WI38 (cell line): ENCODE data around the gene USP49.
A peak's percentile ranks its signal among the peaks of the same experiment; 100 is the strongest.
"Not testable (repeated sequence)": the region's sequence is repeated elsewhere in the genome, so short reads cannot be mapped to it uniquely, and the experiment has no call there.

Experiments used
- H3K4me3 ChIP-seq: 2 replicates; pipeline ENCODE4 v1.5.1; 2011; ENCODE audit warnings: low read depth, mild to moderate bottlenecking, control low read depth, low read length
- CTCF ChIP-seq: IDR thresholded peaks from 2 replicates; pipeline ENCODE4 v1.5.1; 2012; ENCODE audit warnings: low read depth, mild to moderate bottlenecking, control low read depth, low read length

USP49 gene

GRCh38 chr6:41895300-41896233 lies at the start of gene USP49:
USP49 (minus strand) TSS chr6:41895375; CDS start chr6:41806983, 88,392 bp downstream.
- H3K4me3 ChIP-seq = peak within 1 kb of the TSS; percentile 69
- no peak for TF ChIP-seq CTCF

DNA sequence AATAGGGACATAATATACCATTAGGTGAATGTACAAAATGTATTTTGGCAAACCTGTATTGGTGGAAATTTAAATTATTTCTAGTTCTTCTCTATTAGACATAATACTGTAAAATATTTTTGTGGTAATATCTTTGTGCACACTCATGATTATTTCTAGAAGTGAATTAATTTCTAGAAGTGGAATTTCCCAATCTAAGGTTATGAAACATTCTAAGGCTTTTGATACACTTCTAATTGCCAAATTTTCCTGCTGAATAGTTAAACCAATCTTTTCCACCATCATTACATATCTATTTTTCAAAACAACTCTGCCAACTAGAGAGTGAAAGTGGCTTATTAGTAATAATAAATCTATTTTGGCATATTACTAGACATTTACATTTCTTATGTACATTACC lies 48.3 kb upstream of the USP49 start:
- no peak for TF ChIP-seq CTCF
- H3K4me3 ChIP-seq = no peak overlapping the region

DNA sequence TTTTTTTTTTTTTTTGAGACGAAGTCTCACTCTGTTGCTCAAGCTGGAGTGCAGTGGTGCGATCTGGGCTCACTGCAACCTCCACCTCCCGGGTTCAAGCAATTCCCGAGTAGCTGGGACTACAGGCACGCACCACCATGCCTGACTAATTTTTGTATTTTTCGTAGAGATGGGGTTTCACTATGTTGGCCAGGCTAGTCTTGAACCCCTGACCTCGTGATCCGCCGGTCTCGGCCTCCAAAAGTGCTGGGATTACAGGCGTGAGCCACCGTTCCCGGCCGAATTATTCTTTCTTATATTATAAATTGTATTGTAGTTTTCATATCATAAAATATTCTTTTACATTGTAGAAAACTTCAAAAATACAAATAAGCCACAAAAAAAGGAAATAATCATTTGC lies 47.7 kb upstream of the USP49 start:
- not testable (repeated sequence) for H3K4me3 ChIP-seq

DNA sequence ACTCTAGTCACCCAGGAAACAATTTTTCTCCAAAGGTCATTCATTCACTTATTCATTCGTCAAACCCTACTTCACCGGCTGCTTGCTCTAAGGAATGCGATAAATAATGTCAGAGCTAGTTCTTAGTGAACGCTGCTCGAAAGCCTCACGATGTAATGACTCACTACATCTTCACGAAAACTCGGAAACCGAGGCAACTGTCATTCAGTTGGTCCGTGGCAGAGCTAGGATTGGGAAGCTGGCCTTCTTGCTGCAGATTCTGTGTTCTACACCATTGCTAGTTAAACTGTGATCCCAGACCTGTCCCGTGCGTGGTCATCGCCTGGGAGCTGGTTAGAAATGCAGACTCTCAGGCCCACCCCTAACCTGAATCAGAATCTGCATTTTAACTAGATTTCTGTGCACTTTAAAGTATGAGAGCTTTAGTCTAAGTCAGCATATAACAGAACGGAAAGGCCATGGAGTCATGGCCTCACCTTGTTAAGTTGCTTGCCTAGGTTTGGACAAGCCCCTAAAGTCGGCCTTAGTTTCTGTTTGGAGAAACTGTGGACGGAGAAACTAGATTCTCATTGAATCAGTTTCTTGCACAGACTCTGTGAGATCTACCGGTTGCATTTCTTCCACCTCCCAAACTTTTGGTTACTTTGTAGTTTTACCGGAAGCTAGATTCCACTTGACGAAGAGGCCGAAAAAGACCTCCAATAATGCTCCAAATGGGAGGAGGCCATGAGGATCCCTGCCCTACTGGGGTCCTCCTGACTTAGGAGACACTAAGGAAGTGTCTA lies 47.1 kb upstream of the USP49 start:
- TF ChIP-seq CTCF = no peak
- H3K4me3 ChIP-seq = peak overlapping the region; percentile 78

DNA sequence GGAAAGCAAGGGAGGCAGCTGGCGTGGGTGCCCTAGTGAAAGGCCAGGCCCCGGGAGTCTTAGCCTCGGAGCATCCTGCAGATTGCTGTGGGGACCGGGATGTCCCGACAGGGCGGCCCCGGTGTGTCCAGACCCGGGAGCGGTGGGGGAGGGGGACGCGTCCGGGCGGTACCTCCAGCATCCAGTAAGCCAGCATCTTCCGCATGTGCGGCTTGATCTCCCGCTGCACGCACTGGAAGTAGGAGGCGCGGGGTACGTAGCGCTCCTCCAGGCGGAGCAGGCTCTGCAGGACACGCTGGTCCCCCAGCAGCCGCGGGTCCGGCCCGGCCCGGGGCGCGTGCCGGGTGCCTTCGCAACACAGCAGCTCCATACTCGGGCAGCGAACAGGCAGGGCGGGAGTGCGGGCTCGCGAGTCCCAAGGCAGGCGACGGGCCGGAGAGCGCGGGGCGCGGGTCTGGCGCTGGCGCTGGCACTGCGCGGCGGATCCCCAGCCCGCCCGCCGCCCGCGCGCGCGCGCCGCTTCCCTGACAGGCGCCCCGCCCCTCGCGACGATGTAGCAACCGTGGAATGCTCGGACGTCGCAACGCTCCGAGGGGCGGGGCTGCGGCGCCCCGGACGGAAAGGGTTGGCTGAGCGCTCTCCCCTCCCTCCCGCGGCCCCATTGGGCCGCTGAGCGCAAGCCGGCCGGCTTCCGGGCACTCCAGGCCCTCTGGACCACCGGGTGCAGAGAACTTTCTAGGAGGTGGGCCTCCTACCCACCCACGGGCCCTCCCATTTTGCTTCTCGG lies 46.3 kb upstream of the USP49 start, which contains the start of gene CCND3:
CCND3 (minus strand) TSS at position 529 of the 787 bp plus-strand sequence; CDS start at position 370, 159 bp downstream.
- TF ChIP-seq CTCF = no peak
- peak within 1 kb of the TSS; percentile 78 for H3K4me3 ChIP-seq

- TF ChIP-seq CTCF = no peak
- H3K4me3 ChIP-seq = peak overlapping the region; percentile 78
Measured at GRCh38 chr6:41940759-41941279, 45.6 kb upstream of the USP49 start.
